NOMO-1 treated with dmso at 0.1 percent for 144 hours (cell line): Measurements from ENCODE around the gene RMND1.
A peak's percentile ranks its signal among the peaks of the same experiment; 100 is the strongest.

Experiments used
- DNase-seq: peaks from one replicate; lab custom pipeline; 2025; ENCODE audit not compliant: unreplicated experiment; lab: John Stamatoyannopoulos, UW

Gene RMND1

DNA sequence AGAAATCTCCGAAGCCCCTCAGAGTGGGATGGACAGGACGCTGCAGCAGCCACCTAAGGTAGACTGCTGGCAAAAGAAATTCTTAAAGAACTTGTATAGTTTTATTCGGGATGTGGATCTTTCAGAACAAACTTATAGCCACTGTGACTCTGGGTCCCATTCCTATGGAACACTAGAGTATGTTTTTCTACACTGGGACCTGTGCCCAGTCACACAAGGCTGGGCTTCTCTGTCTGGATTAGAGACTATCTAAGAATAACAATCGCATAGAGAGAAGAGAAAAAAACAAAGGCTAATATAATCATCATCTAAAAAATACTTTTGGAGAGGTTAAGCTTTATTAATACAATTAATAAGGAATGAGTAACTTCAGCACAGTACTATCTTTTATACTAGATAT, 28.9 kb downstream of the RMND1 start:
- DNase-seq: no peak

DNA sequence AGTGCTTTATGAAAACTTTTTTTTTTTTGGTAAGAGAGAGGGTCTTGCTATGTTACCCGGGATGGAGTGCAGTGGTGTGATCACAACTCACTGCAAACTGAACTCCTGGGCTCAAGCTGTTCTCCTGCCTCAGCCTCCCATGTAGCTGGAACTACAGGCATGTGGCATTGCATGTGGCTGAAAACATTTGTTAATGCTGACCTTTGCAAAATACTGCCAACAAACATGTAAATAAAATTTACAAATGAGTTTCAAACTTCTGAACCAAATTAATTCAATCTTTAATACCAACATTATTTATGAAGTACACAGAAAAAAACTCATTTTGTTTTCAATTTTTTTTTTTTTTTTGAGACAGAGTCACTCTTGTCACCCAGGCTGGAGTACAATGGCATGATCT, 34.4 kb downstream of the RMND1 start:
- DNase-seq: no peak

DNA sequence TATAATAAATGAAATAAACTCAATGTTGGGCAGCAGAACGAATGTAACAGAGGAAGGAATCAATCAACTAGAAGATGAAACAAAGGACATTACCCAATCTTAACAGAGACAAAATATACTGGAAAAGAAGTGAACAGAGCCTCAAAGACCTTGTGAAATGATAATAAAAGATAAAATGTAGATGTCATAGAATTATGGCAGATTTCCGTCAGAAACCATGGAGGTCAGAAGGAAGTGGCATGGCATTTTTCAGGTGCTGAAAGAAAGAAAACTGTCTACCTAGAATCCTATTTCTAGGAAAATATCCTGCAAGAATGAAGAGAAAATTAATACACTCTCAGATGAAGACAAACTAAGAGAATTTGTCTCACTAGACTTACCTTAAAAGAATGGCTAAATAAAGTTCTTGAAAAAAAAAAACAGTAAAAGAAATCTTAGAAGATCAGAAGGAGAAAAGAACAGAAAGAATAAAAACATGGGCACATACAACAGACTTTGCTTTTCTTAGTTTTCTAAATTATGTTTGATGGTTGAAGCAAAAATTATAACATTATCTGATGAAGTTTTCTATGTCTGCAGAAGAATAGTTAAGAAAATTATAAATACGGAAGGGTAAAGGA, 37.2 kb downstream of the RMND1 start:
- DNase-seq: no peak

DNA sequence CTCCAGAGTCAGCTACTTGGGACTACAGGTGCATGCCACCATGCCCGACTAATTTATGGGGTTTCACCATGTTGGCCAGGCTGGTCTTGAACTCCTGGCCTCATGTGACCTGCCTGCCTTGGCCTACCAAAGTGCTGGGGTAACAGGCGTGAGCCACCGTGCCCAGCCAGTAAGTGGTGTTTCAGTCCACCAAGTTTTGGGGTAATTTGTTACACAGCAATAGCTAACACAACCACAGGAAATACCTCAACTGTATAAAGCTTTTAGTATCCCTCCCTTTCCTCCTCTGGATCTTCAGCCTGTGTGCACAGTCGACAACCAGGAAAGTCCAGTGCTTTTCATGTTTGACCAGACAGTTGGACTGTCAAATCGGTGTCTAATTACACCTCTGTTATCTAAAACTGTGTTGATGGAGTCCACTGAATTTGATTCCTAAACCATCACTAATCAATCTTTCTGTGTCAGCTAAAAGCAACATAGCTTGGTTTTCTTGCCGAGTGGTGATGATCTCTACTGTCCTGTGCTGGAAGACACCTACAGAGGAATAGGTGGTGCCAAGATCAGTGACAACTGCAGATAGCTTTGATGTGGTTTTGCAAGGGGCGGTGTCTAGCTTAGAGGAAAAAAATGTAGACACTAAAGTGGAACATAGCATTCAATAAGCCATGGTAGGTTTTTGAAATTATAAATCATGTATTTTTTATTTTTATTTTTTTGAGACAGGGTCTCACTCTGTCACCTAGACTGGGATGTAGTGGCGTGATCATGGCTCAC, 38.4 kb downstream of the RMND1 start:
- no peak for DNase-seq

DNA sequence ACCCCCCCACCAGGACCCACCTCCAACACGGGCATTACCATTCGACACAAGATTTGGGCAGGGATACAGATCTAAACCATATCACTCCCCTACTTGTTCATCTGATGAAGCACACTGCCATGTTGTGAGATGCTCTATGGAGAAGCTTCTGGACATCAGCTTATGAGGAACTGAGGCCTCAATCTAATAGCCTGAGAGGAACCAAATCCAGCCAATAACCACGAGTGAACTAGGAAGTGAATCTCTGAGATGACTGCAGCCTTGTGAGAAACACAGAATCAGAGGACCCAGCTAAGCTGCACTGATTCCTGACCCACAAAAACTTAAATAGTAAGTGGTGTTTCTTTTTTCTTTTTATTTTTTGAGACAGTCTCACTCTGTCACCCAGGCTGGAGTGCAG, 39.0 kb downstream of the RMND1 start:
- DNase-seq: no peak

DNA sequence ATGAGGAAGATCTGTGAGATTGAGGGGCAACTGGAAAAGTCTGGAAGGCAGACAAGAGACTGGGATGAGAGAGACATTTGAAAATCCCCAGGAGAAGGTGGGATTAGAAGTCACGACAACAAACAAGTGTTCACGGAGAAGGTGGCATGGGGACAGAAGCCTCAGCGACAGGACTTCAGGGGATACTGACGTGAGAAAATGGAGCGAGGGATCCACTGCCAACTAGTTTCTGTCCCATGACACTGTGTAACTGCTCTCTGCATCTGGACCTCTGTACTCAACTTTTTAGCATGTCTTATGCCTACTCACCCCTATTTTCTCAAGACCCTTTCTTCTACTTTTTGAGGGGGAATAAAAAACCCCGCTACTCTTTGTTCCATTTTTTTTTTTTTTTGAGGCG, 42.2 kb downstream of the RMND1 start:
- no peak for DNase-seq

DNA sequence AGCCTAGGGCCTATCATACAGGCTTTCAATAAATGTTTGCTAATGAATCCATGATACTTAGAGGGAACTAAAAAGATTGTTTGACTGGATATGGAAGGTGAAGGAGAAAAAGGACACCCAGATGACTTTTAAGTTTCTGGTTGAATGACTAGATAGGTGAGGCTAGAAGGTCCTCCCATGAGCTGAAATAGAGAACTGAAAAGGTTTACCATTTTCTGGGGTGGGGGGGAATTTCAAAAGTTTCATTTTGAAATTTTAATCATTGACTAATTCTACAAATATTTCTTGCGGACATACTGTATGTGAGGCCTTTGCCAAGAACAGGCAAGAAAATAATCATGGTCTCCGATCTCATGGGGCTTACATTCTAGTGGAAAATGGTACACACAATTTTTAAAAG, 42.7 kb downstream of the RMND1 start:
- no peak for DNase-seq

DNA sequence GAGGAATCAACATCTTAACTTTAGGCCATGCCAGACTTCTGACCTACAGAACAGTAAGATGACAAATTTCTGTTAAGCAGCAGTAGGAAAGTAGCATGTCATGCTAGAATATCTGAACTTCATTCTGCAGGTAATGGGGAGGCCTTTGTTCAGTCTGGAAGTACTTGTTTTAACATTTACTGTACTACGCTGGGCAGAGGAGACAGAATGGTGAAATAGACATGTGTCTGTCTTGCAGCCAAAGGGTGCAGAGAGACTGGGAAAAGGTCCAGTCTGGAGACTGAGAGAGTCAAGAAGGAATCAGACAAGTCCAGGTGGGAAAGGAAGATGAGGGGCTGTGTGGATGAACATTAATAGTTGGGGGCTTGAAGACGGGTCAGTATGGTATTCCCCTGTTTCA, 43.1 kb downstream of the RMND1 start:
- DNase-seq: no peak

DNA sequence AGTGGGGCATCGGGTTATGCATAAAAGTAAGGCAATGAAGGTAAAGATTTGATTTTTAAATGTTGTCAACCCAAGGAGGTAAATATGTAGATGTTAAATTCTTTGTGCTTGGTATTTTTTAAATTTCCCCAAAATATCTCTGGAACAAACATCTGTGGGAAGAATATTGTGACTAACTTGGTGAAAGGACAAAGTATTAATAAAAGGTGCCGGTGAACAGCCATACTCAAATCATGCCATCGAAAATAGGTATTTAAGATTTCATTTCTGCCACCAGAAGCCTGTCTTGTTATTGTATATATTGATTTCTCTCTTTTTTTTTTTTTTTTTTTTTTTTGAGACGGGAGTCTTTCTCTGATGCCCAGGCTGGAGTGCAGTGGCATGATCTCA, 48.0 kb downstream of the RMND1 start:
- no peak for DNase-seq

DNA sequence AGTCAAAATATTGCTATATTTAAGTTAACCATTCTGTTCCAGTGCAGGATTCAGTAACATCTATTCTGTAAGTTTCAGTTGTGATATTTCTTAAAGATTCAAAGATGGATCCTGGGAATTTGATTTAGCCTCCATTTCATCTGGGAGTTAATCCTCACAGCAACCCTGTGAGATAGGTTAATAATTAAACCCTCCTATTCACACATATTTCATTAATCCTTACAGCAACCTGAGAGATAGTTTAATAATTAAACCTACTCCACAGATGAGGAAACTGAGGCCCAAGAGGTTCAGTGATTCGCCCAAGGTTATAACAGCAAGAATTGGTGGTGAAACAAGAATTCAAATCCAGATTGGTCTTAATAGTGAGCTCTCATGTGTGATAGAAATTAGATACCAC, 49.7 kb downstream of the RMND1 start:
- no peak for DNase-seq

DNA sequence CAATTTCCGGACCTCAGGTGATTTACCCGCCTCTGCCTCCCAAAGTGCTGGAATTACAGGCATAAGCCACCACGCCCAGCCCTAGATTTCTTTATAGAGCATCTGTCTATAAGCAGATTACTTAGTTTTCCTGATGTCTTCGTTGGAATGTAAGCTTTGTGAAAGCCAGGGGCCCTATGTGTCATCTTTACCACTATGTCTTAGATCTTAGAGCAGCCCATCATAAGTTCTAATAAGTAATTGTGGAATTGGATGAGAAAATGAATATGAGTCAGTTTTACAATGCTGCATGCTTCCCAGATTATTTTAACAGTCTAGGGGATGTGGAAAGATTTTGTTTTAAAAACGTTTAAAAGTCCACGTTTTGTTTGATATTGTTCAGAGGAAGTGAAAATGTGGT, 51.5 kb downstream of the RMND1 start:
- no peak for DNase-seq

DNA sequence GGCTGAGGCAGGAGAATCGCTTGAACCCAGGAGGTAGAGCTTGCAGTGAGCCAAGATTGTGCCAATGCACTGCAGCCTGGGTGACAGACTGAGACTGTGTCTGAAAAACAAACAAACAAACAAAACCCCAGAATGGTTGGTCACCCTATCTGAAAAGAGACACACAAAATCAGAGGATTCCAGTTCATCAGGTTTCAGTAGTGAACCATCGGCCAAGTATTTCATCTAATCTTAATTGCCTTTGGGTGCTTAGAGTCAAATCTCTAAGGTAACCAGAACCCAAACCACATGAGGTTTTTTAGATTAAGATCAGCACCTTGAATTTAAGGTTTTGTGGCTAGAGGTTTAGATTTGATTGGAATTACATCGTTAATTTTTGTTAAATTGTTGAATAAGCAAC, 52.2 kb downstream of the RMND1 start:
- no peak for DNase-seq

DNA sequence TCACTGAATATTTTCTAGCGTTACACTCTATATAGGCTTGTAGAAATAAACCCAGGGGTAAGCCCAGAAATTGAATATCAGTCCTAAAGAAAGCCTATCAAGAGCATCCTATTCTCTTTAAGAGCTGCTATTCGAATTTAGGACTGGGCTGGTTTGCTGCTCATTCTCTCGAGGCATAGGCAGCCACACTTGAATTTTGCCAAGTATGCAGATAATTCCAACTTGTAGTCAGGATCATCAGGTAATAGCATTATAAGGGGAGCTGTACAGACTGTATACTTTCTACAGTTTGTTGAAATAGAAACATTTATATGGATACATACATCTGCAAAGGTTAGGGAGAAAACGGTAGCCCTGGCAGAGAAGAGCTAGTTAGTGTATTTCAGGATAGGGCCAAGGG, 58.5 kb downstream of the RMND1 start:
- DNase-seq: no peak

DNA sequence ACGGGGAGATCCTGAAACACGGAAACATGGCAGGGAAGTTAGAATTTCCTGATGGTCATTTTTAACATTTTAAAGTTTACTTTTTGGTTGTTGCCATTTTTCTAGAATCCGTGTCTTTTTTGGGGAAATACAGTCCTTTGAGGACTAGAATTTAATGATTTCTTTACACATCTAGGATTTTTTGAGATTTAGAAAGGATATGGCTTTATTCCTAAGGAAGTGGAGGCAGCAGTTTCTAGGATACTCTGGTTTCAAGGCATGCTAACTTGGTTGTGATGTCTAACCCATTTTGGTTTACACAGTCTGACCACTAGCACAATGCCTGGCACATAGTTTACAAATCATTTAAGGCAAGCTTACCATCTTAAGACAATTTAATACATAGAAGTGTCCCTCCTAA, 59.5 kb downstream of the RMND1 start:
- no peak for DNase-seq

DNA sequence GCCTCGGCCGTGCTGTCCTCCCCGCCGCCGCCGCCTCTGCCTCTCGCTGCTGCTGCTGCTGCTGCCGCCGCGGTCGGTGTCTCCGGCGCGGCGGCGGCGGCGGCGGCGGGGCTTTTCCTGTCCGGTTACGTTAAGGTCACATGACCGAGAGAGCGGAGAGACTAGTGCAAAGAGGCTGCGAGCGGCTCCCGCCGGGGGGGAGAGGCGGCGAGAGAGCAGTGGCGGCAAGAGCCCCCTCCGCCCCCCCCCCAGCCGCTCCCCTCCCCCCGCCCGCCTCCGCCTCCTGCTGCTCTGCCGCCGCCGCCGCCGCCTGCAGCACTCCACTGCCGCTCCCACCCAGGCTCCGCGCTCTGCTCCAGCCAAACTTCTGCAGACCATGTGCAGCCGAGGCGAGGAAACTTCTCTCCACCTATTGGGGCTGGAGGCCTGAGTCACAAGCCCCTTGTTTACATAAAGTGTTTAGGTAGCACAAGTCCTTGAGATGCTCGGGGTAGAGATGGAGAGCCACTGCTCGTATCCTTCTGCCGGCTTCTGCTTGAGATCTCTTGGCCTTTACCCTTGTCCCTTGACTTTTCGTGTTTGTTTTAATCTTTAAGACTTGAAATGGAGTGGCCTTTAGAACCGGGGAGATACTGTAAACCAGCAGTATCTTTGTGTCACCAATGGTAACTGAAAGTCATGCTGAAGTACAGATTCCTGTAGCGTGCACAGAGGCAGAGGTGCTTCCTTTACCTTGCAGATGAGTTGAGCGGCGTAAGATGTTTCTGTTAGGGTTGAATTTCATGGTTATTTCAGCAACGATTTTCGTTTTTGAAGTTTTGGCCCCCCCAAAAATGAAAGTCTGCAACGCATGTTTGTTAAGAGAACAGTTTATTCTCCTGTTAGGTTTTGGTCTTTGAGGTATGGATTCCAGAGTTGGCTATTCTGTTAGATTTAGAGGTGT, 60.2 kb downstream of the RMND1 start, which contains the start of gene ZBTB2:
ZBTB2 (minus strand) TSS at position 89 of the 943 bp plus-strand sequence. CDS start 17,922 bp downstream, outside the sequence.
- peak; percentile 47 for DNase-seq

DNA sequence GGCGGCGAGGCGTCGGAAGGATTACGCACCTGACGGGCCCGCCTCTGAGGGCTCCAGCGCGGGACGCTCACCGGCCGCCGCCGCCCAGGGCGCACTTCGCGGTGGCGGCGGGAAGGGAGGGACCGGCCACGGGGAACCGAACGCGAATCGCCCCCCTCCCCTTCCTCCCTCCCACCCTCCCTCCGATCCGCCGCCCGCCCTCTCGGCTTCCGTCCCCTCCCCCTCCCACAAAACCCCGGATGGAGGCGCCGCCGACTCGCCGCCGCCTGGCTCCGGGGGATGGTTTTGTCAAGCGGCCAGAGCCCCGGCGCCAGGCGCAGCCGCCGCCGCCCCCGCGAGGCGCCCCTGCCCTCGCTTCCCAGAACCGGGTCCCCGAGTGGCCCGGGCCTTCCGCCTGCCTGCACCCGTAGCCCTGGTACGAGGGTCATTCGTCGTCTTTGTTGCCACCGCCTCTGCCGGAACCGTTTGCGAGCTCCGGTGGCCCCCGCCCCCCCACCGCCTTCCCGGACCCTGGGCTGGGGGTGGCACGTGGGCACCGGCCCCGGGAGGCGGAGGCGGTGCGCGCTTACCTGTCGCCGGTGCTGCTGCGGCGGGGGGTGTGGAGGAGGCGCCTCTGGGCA, 61.0 kb downstream of the RMND1 start:
- peak; percentile 51 for DNase-seq

DNA sequence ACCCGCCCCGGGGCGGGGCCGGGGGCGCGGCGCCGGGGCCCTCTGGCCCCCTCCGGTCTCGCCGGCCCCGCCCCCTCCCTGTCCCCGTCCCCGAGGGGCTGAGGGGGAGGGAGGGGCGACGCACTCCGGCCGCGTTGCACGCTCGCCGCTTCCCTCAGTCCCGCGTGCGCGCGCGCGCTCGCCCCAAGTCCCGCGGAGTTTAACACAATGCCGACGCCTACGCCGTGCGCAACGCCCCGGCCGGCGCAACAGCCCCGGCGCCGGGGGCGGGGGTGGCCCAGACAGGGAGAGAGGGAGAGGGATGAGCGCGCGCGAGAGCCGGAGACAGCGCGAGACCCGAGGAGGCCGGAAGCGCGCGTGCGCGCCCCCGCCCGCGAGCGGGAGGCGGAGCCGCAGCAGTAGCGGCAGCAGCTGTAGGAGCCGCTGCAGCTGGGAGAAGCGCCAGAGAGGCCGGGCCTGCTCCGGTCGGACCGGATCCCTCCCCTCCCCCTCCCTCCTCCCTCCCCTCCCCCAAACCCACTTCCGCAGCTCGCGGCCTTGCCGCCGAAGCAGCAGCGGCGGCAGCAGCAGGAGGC, 61.6 kb downstream of the RMND1 start:
- peak; percentile 94 for DNase-seq

DNA sequence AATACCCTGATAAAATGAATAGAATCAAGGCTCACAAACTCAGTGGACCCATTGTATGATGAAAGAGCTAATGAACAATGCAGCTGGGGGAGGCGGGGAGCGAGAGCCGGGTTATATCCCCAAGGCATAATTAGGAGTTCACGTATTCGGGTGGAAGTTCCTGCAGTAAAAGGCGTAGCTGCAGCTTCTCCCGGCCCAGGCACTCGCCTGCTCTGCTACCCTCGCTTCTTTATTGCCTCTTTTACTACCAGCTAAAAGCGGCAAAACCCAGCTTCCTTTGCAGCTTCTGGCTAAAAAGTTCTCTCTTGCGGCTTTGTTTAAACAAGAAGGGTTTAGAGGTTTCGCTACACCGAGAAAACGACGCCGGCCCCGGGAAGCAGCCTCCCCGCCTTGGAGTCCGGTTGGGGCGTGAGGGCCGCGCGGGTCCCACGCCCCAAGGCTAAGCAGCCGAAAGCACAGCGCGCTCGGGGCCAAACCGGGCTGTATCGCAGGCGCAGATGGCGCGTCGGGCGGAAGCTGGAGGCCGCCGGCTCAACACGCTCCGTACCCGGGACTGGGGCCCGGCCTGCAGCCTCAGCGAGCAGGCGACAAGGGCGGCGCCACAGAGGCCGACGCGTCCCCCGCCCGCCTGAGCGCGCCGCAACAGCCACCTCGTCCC, 62.2 kb downstream of the RMND1 start:
- DNase-seq: peak; percentile 43

DNA sequence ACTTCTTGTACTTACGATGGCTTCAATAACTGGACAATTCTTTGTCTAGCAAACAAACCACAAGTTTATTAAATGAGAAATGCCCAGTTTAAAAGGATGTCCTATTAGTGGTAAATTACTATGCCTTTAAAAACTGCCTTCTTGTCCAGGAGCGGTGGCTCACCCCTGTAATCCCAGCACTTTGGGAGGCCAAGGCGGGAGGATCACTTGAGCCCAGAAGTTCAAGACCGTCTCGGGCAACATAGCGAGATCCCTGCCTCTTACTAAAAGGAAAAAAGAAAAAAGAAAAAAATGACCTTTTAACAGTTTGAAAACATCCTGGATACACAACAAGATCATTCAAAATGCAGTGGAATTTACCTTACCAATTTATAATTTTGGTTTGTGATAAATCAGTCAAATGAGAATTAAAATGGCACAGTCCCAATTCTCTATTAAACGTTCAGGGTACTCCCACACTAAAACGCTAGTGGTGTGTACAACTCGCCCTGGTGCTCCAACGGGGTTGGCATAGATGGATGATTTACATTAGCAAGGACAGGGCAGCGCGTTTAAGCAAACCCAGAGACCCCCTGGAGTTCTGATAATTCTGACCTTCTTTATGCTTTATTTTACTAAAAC, 62.8 kb downstream of the RMND1 start:
- DNase-seq: no peak

DNA sequence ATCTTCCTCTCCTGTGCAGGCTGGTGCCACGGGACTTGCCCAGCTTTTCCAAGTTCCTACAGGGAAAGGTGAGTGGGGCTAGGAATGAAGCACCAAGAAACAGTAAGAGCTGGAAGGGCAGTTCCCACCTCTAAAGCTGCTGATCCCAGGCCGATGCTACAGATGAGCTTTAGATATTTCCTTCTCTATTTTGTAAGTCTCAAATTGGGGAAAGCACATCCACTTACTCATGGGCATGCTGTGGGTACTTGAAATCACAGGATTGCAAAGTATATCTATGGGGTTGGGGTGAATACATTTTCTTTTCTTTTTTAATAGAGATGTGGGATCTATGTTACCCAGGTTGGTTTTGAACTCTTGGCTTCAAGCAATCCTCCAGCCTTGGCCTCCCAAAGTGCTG, 63.7 kb downstream of the RMND1 start:
- no peak for DNase-seq
